Measurements from ENCODE around the gene HNRNPUL2. TPM values are rescaled to one million over a fixed set of nuclear protein-coding genes. Genes with fewer than 3 reads are reported as not detected.

Gene HNRNPUL2
- polyA plus RNA-seq, 2 donors: 27.5 to 27.9 TPM

DNA sequence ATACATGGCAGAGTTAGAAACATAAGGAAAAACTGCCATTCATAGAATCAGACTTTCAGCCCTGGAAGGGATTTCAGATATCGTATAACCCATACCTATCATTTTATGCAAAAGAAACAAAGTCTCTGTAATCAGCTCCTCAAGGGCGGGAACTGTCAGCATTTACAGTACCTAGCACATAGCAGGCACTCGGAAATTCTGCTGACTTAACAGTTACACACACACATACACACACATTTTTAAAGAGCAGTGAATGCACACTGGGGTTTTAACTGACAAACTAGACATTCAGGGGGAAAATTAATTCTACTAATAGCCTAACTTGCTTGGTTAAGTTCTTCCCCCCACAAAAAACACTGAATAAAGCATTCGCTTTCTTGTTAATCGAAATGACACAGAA is 11.1 kb downstream of the HNRNPUL2 start:
- no peaks in the 10 kb centered on the region for H3K27me3 ChIP-seq (ENCODE audit: control insufficient read depth in 1 of 2, insufficient read depth in 2 of 2, low read length in 2 of 2)
- no peak overlapping the region for H3K4me3 ChIP-seq (ENCODE audit: low read depth in 1 of 2, low read length in 2 of 2)
- WGBS, 2 donors: 82 to 85% methylated on average over 5 of the region's 5 CpGs

DNA sequence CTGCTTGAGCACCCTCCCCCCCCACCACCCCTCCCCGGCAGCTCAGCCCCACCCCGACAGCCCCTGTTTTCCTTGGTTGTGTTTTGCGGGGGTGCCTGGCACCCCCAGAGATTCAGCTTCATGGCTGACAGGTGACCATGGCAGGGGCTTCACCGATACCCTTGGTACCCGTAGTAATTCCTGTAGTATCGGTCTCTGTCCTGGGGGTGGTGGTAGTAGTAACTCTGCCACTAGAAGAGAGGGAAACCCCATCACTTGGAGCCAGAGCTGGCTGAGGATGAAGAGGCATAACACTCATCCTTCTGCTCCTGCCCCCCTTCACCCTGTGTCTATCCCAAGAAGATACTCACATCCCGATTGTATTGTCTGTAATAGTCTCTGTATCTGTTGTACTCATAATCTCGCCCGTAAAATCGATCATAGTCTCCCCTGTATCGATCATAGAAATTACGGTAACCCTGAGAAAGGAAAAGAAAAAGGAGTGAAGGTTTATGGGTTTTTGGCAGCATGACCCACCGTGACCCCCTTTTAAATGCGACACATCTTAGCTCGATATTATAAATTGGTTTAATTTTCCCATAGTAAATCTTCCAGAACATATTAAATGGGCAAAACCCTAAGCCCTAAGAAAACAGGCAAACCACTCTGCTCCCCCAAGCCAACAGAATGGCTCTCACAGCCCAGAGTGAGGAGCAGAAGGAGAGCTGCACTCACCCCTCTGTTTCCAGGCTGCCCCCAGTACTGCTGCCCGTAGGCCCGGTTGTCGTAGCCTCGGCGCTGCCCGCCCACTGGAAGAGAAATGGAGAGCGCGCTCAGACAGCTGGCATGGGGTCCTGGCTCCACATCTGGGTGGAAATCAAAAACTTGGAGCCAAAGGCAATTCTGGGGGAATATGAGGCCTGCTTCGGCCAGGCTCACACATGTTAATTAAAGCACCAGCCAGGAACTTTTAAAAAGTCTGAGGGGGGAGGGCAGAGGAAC is 11.8 kb downstream of the HNRNPUL2 start:
- H3K27me3 ChIP-seq (ENCODE audit: control insufficient read depth in 1 of 2, insufficient read depth in 2 of 2, low read length in 2 of 2): no peaks in the 10 kb centered on the region
- H3K36me3 ChIP-seq (ENCODE audit: control insufficient read depth in 2 of 2, insufficient read depth in 2 of 2, low read length in 1 of 2): peaks cover 14 to 44% of the 10 kb centered on the region in 2 donors
- no peak overlapping the region for H3K4me3 ChIP-seq (ENCODE audit: low read depth in 1 of 2, low read length in 2 of 2)
- no peak overlapping the region for H3K27ac ChIP-seq (ENCODE audit: low read depth in 2 of 2, low read length in 1 of 2)
- peaks cover 0 to 2% of the 10 kb centered on the region in 2 donors for H3K4me1 ChIP-seq (ENCODE audit: control insufficient read depth in 2 of 2, insufficient read depth in 2 of 2, low read length in 1 of 2)
- H3K9me3 ChIP-seq (ENCODE audit: control insufficient read depth in 2 of 2, insufficient read depth in 1 of 2, low read depth in 1 of 2, low read length in 1 of 2): no peaks in the 10 kb centered on the region
- 88% methylated on average over 24 of the region's 24 CpGs for WGBS, 2 donors

More for the DNA sequence above, 11.1 kb downstream of the HNRNPUL2 start:
- Histone ChIP-seq H3K27ac (ENCODE audit: low read depth in 2 of 2, low read length in 1 of 2) (no peak overlapping the region), H3K4me1 (ENCODE audit: control insufficient read depth in 2 of 2, insufficient read depth in 2 of 2, low read length in 1 of 2) (peaks cover 0 to 2% of the 10 kb centered on the region in 2 donors), H3K9me3 (ENCODE audit: control insufficient read depth in 2 of 2, insufficient read depth in 1 of 2, low read depth in 1 of 2, low read length in 1 of 2) (no peaks in the 10 kb centered on the region), H3K36me3 (ENCODE audit: control insufficient read depth in 2 of 2, insufficient read depth in 2 of 2, low read length in 1 of 2) (peaks cover 14 to 43% of the 10 kb centered on the region in 2 donors)

- Histone ChIP-seq H3K27me3 (ENCODE audit: control insufficient read depth in 1 of 2, insufficient read depth in 2 of 2, low read length in 2 of 2) (no peaks in the 10 kb centered on the region), H3K9me3 (ENCODE audit: control insufficient read depth in 2 of 2, insufficient read depth in 1 of 2, low read depth in 1 of 2, low read length in 1 of 2) (no peaks in the 10 kb centered on the region), H3K27ac (ENCODE audit: low read depth in 2 of 2, low read length in 1 of 2) (no peak overlapping the region), H3K4me1 (ENCODE audit: control insufficient read depth in 2 of 2, insufficient read depth in 2 of 2, low read length in 1 of 2) (peaks cover 0 to 11% of the 10 kb centered on the region in 2 donors), H3K4me3 (ENCODE audit: low read depth in 1 of 2, low read length in 2 of 2) (no peak overlapping the region), H3K36me3 (ENCODE audit: control insufficient read depth in 2 of 2, insufficient read depth in 2 of 2, low read length in 1 of 2) (peaks cover 11 to 31% of the 10 kb centered on the region in 2 donors)
- WGBS, 2 donors: 59 to 79% methylated on average over 2 of the region's 2 CpGs
Measured at GRCh38 chr11:62713343-62713742, 13.9 kb downstream of the HNRNPUL2 start.

GRCh38 chr11:62712861-62713260 is 14.4 kb downstream of the HNRNPUL2 start:
- WGBS, 2 donors: 52 to 59% methylated on average over 3 of the region's 3 CpGs
- Histone ChIP-seq H3K4me1 (ENCODE audit: control insufficient read depth in 2 of 2, insufficient read depth in 2 of 2, low read length in 1 of 2) (peaks cover 0 to 11% of the 10 kb centered on the region in 2 donors), H3K9me3 (ENCODE audit: control insufficient read depth in 2 of 2, insufficient read depth in 1 of 2, low read depth in 1 of 2, low read length in 1 of 2) (no peaks in the 10 kb centered on the region), H3K36me3 (ENCODE audit: control insufficient read depth in 2 of 2, insufficient read depth in 2 of 2, low read length in 1 of 2) (peaks cover 11 to 31% of the 10 kb centered on the region in 2 donors), H3K27me3 (ENCODE audit: control insufficient read depth in 1 of 2, insufficient read depth in 2 of 2, low read length in 2 of 2) (no peaks in the 10 kb centered on the region), H3K4me3 (ENCODE audit: low read depth in 1 of 2, low read length in 2 of 2) (no peak overlapping the region), H3K27ac (ENCODE audit: low read depth in 2 of 2, low read length in 1 of 2) (no peak overlapping the region)

DNA sequence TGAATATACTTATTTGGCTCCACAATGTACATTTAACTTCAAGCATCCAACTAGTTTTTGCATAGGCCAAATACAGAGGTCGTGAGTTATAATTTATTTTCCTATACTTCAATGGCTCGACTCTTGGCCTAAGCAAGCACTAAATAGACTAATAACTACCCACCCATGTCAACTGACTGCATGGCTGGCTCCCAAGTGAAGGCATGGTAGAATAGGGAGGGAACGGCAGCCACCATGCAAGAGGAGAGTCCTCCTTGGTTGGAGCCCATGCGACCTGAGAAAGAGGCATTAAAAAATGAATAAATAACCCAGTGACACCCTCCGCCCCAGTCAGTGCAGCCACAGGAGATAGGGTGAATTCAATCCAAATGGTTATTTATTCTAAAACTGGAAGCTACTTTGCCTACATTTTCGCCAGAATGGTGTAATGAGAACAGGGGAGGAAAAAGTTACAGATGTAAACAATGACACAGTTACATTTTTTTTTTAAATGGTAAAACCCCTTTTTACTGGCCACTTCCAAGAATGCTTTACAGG is 14.9 kb downstream of the HNRNPUL2 start:
- no peaks in the 10 kb centered on the region for H3K27me3 ChIP-seq (ENCODE audit: control insufficient read depth in 1 of 2, insufficient read depth in 2 of 2, low read length in 2 of 2)

DNA sequence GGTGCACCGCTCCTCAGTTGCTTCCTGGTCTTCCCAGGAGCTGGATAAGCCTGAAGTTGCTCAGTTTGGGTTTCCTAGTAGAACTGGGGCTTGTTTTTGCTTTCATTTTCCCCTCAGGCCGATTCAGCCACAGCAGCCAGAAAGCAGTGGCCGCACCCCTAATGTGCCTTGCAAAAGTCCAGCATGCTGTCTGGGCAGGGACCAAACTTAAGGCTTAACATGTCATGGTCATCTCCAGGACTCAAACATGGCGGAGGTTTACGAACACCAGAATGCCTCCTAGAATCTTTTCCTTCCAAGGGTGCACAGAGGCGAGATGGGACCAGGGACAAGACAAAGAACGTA is 17.3 kb downstream of the HNRNPUL2 start:
- peaks cover 3 to 15% of the 10 kb centered on the region in 2 donors for H3K4me1 ChIP-seq (ENCODE audit: control insufficient read depth in 2 of 2, insufficient read depth in 2 of 2, low read length in 1 of 2)
- peak overlapping the region; percentile 43 to 58 for H3K4me3 ChIP-seq (ENCODE audit: low read depth in 1 of 2, low read length in 2 of 2)
- WGBS, 2 donors: 55 to 59% methylated on average over 7 of the region's 7 CpGs

More for the DNA sequence above, 14.9 kb downstream of the HNRNPUL2 start:
- Histone ChIP-seq H3K27ac (ENCODE audit: low read depth in 2 of 2, low read length in 1 of 2) (no peak overlapping the region), H3K36me3 (ENCODE audit: control insufficient read depth in 2 of 2, insufficient read depth in 2 of 2, low read length in 1 of 2) (peaks cover 9 to 27% of the 10 kb centered on the region in 2 donors), H3K9me3 (ENCODE audit: control insufficient read depth in 2 of 2, insufficient read depth in 1 of 2, low read depth in 1 of 2, low read length in 1 of 2) (no peaks in the 10 kb centered on the region), H3K4me3 (ENCODE audit: low read depth in 1 of 2, low read length in 2 of 2) (no peak overlapping the region), H3K4me1 (ENCODE audit: control insufficient read depth in 2 of 2, insufficient read depth in 2 of 2, low read length in 1 of 2) (peaks cover 0 to 11% of the 10 kb centered on the region in 2 donors)
- 66 to 78% methylated on average over 6 of the region's 6 CpGs for WGBS, 2 donors

DNA sequence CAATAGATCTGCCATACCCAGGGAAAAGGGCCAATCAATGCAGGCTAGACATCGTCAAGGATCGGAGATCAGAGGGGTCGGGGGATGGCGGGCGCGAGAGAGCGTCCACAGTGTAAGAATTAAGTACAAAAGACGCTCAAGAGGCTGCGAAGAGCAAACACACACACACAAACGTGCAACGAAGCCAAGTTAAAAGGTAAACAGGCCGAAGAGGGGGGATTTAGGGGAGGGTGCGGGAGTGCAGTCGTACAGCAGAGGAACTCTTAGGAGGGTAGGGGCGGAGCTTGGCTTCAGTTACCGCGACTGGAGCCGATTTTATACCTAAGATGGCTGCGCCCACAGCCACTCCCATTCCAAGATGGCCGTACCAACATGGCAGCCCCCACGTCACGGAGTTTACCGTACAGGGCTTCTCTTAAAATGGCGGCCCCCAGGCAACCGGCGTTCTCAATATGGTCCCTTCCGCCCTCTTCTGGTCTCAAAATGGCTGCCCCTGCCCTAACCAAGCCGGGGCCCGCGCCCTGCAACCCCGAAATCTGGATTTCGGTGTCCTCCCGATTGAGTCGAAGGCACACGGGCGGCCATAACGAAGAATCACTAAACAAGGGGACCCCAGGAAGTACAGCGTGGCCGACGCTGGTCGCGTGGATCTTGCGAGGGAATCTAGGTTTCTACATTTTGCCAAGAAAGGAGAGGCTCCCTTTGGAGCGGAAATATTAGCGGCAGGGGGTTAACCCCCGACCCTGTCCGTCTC is 17.8 kb downstream of the HNRNPUL2 start:
- H3K9me3 ChIP-seq (ENCODE audit: control insufficient read depth in 2 of 2, insufficient read depth in 1 of 2, low read depth in 1 of 2, low read length in 1 of 2): no peaks in the 10 kb centered on the region
- H3K27ac ChIP-seq (ENCODE audit: low read depth in 2 of 2, low read length in 1 of 2): peak overlapping the region; percentile 97 to 98
- H3K36me3 ChIP-seq (ENCODE audit: control insufficient read depth in 2 of 2, insufficient read depth in 2 of 2, low read length in 1 of 2): peaks cover 5 to 10% of the 10 kb centered on the region in 2 donors
- WGBS, 2 donors: 1 to 2% methylated on average over 47 of the region's 47 CpGs
- peak overlapping the region; percentile 43 to 58 for H3K4me3 ChIP-seq (ENCODE audit: low read depth in 1 of 2, low read length in 2 of 2)
- no peaks in the 10 kb centered on the region for H3K27me3 ChIP-seq (ENCODE audit: control insufficient read depth in 1 of 2, insufficient read depth in 2 of 2, low read length in 2 of 2)
- H3K4me1 ChIP-seq (ENCODE audit: control insufficient read depth in 2 of 2, insufficient read depth in 2 of 2, low read length in 1 of 2): peaks cover 3 to 14% of the 10 kb centered on the region in 2 donors

More for the DNA sequence above, 17.3 kb downstream of the HNRNPUL2 start:
- peak overlapping the region; percentile 97 to 98 for H3K27ac ChIP-seq (ENCODE audit: low read depth in 2 of 2, low read length in 1 of 2)
- H3K9me3 ChIP-seq (ENCODE audit: control insufficient read depth in 2 of 2, insufficient read depth in 1 of 2, low read depth in 1 of 2, low read length in 1 of 2): no peaks in the 10 kb centered on the region
- no peaks in the 10 kb centered on the region for H3K27me3 ChIP-seq (ENCODE audit: control insufficient read depth in 1 of 2, insufficient read depth in 2 of 2, low read length in 2 of 2)
- H3K36me3 ChIP-seq (ENCODE audit: control insufficient read depth in 2 of 2, insufficient read depth in 2 of 2, low read length in 1 of 2): peaks cover 5 to 14% of the 10 kb centered on the region in 2 donors

DNA sequence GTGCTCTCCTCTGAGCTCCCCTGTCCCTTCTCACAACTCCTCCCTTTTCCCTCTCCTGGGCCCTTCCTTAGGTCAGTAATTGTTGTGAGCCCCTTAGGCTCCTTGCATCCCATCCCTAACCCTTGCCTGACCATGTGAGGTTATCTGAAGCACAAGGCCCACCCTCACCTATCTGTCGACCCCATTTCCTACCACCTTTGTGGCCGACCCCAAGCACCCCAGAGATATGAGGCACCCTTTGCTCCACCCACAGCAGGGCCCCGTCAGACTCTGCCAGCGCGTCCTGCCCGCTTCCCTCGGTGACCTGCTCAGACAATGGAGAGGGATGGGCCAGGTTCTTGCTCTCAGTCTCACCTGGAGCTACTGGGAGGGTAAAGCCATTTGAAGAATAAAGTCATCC is 18.5 kb downstream of the HNRNPUL2 start:
- no peaks in the 10 kb centered on the region for H3K9me3 ChIP-seq (ENCODE audit: control insufficient read depth in 2 of 2, insufficient read depth in 1 of 2, low read depth in 1 of 2, low read length in 1 of 2)
- H3K27me3 ChIP-seq (ENCODE audit: control insufficient read depth in 1 of 2, insufficient read depth in 2 of 2, low read length in 2 of 2): no peaks in the 10 kb centered on the region
- peak overlapping the region; percentile 97 to 98 for H3K27ac ChIP-seq (ENCODE audit: low read depth in 2 of 2, low read length in 1 of 2)
- H3K4me3 ChIP-seq (ENCODE audit: low read depth in 1 of 2, low read length in 2 of 2): peak overlapping the region; percentile 43 to 58
- peaks cover 3 to 14% of the 10 kb centered on the region in 2 donors for H3K4me1 ChIP-seq (ENCODE audit: control insufficient read depth in 2 of 2, insufficient read depth in 2 of 2, low read length in 1 of 2)
- peaks cover 5 to 8% of the 10 kb centered on the region in 2 donors for H3K36me3 ChIP-seq (ENCODE audit: control insufficient read depth in 2 of 2, insufficient read depth in 2 of 2, low read length in 1 of 2)
- WGBS, 2 donors: 1 to 2% methylated on average over 7 of the region's 7 CpGs

GRCh38 chr11:62708392-62708791 is 18.9 kb downstream of the HNRNPUL2 start:
- Histone ChIP-seq H3K4me1 (ENCODE audit: control insufficient read depth in 2 of 2, insufficient read depth in 2 of 2, low read length in 1 of 2) (peaks cover 3 to 14% of the 10 kb centered on the region in 2 donors), H3K36me3 (ENCODE audit: control insufficient read depth in 2 of 2, insufficient read depth in 2 of 2, low read length in 1 of 2) (peaks cover under 1 to 6% of the 10 kb centered on the region in 2 donors), H3K9me3 (ENCODE audit: control insufficient read depth in 2 of 2, insufficient read depth in 1 of 2, low read depth in 1 of 2, low read length in 1 of 2) (no peaks in the 10 kb centered on the region), H3K4me3 (ENCODE audit: low read depth in 1 of 2, low read length in 2 of 2) (peak overlapping the region in 1 of 2 donors; percentile 58), H3K27me3 (ENCODE audit: control insufficient read depth in 1 of 2, insufficient read depth in 2 of 2, low read length in 2 of 2) (no peaks in the 10 kb centered on the region), H3K27ac (ENCODE audit: low read depth in 2 of 2, low read length in 1 of 2) (peak overlapping the region; percentile 97 to 98)
- WGBS, 2 donors: 61 to 72% methylated on average over 5 of the region's 5 CpGs
